ENCODE results near the gene AKAP7.

DNA sequence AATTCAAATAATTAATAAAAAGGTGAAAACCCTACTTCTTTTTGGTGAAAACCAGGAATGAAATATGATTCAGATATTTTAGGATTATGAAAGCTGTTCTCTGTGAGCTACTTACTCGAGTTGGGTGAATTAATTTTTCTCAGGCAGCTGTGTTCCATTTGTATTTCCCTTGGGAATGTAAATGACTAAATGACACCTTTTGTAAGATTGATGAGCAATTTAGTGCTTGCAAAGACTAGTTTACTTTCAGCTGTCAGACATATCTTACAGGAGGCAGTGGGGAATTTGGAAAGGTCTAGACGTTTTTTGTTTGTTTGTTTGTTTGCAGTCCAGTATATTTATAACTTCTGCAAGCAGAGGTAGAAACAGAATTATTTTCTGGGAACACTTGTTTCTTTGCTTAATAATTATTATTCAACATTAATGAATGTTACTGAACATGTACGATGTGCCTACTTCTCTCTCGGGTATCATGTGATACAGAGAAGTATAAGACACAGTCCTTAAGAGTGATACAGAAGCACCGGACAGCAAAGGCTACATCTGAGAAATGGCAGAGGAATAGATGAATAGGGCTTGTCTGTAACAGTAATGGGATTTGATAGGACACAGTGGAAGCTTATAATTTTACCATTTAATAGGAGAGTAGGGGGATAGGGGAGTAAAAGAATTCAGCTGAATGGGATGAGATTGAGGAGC is 91.3 kb downstream of the AKAP7 start:
- TF ChIP-seq EZH2phosphoT487 (IDR thresholded peaks at IDR 0.05; ENCODE audit: borderline replicate concordance) (no peak), CTCF (conservative IDR thresholded peaks at IDR 0.05; ENCODE audit: low read length) (no peak)
